K562 (cell line): ENCODE data around the gene NYNRIN. TPM values are rescaled to one million over a fixed set of nuclear protein-coding genes. Genes with fewer than 3 reads are reported as not detected.

Experiments
- ATF1 ChIP-seq, 2 experiments: fragments of 450-650 bp in 1 of 2; IDR thresholded peaks; 2 replicates each; pipeline ENCODE4 v1.6.1; 2016; ENCODE audit warnings: missing compliant biosample characterization in 1 of 2, missing genetic modification characterization in 1 of 2
- CUX1 ChIP-seq: fragments of 200-800 bp; sonication (Bioruptor generic); IDR thresholded peaks from 2 replicates; pipeline ENCODE4 v1.6.1; 2016; ENCODE audit warnings: missing genetic modification characterization, missing compliant biosample characterization
- HNRNPK ChIP-seq: fragments of 200-400 bp; formaldehyde crosslinking; IDR thresholded peaks from one replicate; pipeline ENCODE4 v1.6.1; 2018; ENCODE audit warnings: mild to moderate bottlenecking, low read depth, low read length; ENCODE audit not compliant: poor library complexity, severe bottlenecking
- MAX ChIP-seq: sonication (generic); formaldehyde crosslinking; IDR thresholded peaks from 2 replicates; pipeline ENCODE4 v1.9.0; 2022; ENCODE audit warnings: mild to moderate bottlenecking, missing genetic modification reagents
- NR2C1 ChIP-seq, 2 experiments: fragments of 450-650 bp; IDR thresholded peaks; 2 replicates each; pipeline ENCODE4 v1.6.1; 2017; ENCODE audit warnings: mild to moderate bottlenecking in 2 of 2, antibody characterized with exemption in 1 of 2, inconsistent platforms in 1 of 2, missing compliant biosample characterization in 1 of 2, missing genetic modification characterization in 1 of 2
- TBL1XR1 ChIP-seq, 2 experiments: IDR thresholded peaks; 2 replicates each; pipeline ENCODE4 v1.6.1; 2012; ENCODE audit warnings: improper control_type of control experiment in 2 of 2, low read length in 2 of 2, mild to moderate bottlenecking in 1 of 2
- TCFL5 ChIP-seq: fragments of 250-450 bp; sonication (Bioruptor Pico); conservative IDR thresholded peaks from 2 replicates; pipeline ENCODE4 v1.6.1; 2021; ENCODE audit warnings: mild to moderate bottlenecking, moderate library complexity, matching md5 sums
- THRAP3 ChIP-seq: fragments of 450-650 bp; IDR thresholded peaks from 2 replicates; pipeline ENCODE4 v1.6.1; 2016; ENCODE audit warnings: mild to moderate bottlenecking, inconsistent platforms, borderline replicate concordance
- XRCC4 ChIP-seq: IDR thresholded peaks from one replicate; pipeline ENCODE4 v1.6.1; 2011; ENCODE audit not compliant: insufficient read depth, insufficient read length; ENCODE audit errors: extremely low read depth
- ZNF165 ChIP-seq: fragments of 250-450 bp; sonication (Bioruptor Pico); IDR thresholded peaks from 2 replicates; pipeline ENCODE4 v1.4.0; 2020; ENCODE audit warnings: borderline replicate concordance
- ZNF174 ChIP-seq: fragments of 250-450 bp; sonication (Bioruptor Pico); IDR thresholded peaks from 2 replicates; pipeline ENCODE4 v1.4.0; 2020; ENCODE audit warnings: mild to moderate bottlenecking
- ZNF551 ChIP-seq: fragments of 250-450 bp; sonication (Bioruptor Pico); IDR thresholded peaks from 2 replicates; pipeline ENCODE4 v1.5.0; 2021; ENCODE audit warnings: mild to moderate bottlenecking, moderate library complexity
- ZNF79 ChIP-seq: fragments of 250-450 bp; sonication (Bioruptor Pico); IDR thresholded peaks from 2 replicates; pipeline ENCODE4 v1.4.0; 2020; ENCODE audit warnings: low read depth, mild to moderate bottlenecking, moderate library complexity
- polyA plus RNA-seq, 8 experiments: library from polyadenylated mRNA; depleted of rRNA in 4 of 8; stranded (reverse) in 5 of 8; unstranded in 3 of 8; fragments of >200 nt; fragmentation: Nextera tagmentation in 2 of 8; fragmentation: Illumina TruSeq in 1 of 8; extraction: Ambion mirVana in 2 of 8; extraction: Trizol in 1 of 8; gene quantifications; 2 replicates each; pipeline versions ENCODE4 v1.2.1 to v1.2.3, GENCODE V29; 2011 to 2014; ENCODE audit warnings: inconsistent platforms in 1 of 8, missing spikeins in 1 of 8
- total RNA-seq, 7 experiments: library from RNA; depleted of rRNA in 6 of 7; stranded (reverse); fragments of >200 nt in 6 of 7; fragmentation: Illumina TruSeq in 2 of 7; extraction: Trizol in 2 of 7; gene quantifications; 2 replicates each; pipeline versions ENCODE4 v1.2.1 to v1.2.3, GENCODE V29; 2011 to 2021; ENCODE audit warnings: low replicate concordance in 1 of 7
- TF ChIP-seq, protein P1 (sequence below): fragments of 450-650 bp; formaldehyde crosslinking; IDR thresholded peaks from 2 replicates; pipeline ENCODE4 v1.4.0; 2020; ENCODE audit warnings: mild to moderate bottlenecking, mixed read lengths
- TF ChIP-seq, protein P2 (sequence below): sonication (generic); formaldehyde crosslinking; IDR thresholded peaks from 2 replicates; pipeline ENCODE4 v1.8.0; 2022; ENCODE audit warnings: mild to moderate bottlenecking, missing genetic modification reagents
- TF ChIP-seq, protein P3 (sequence below), 2 experiments: fragments of 450-650 bp in 1 of 2; sonication (generic) in 1 of 2; formaldehyde crosslinking in 1 of 2; IDR thresholded peaks in 1 of 2; conservative IDR thresholded peaks in 1 of 2; 2 replicates each; pipeline versions ENCODE4 v1.6.1 to v1.8.1; 2016 to 2023; ENCODE audit warnings: mild to moderate bottlenecking in 2 of 2, moderate library complexity in 2 of 2, inconsistent platforms in 1 of 2, missing genetic modification reagents in 1 of 2

Gene NYNRIN
- total and polyA plus RNA-seq, 9 of the 15 experiments (the other 6 are each of a cell fraction or from before 2014, with no cell fraction given), result 0.04 to 1.2 (median 0.28) TPM

GRCh38 chr14:24377657-24378056 lies 21.1 kb upstream of the NYNRIN start (continued):
- TF ChIP-seq CUX1 (CRISPR knock-in tag) (no peak), TBL1XR1 (IDR thresholded peaks at IDR 0.05; ENCODE audit: low read length in 2 of 2) (no peak), ZNF551 (CRISPR knock-in tag) (no peak), ZNF174 (CRISPR knock-in tag) (no peak), ATF1 (CRISPR knock-in tag; IDR thresholded peaks at IDR 0.05) (no peak), ATF1 (tag; IDR thresholded peaks at IDR 0.05) (0 out of 2 replicates have a peak, but pooled peaks have one; percentile 17), XRCC4 (no peak), NR2C1 (IDR thresholded peaks at IDR 0.05) (no peak), NR2C1 (tag; IDR thresholded peaks at IDR 0.05) (no peak), HNRNPK (no peak), MAX (0 out of 2 replicates have a peak, but pooled peaks have one; percentile 16), TCFL5 (CRISPR knock-in tag) (no peak), ZNF79 (CRISPR knock-in tag) (no peak), THRAP3 (no peak), ZNF165 (CRISPR knock-in tag) (no peak)
- TF ChIP-seq, protein P1, sequence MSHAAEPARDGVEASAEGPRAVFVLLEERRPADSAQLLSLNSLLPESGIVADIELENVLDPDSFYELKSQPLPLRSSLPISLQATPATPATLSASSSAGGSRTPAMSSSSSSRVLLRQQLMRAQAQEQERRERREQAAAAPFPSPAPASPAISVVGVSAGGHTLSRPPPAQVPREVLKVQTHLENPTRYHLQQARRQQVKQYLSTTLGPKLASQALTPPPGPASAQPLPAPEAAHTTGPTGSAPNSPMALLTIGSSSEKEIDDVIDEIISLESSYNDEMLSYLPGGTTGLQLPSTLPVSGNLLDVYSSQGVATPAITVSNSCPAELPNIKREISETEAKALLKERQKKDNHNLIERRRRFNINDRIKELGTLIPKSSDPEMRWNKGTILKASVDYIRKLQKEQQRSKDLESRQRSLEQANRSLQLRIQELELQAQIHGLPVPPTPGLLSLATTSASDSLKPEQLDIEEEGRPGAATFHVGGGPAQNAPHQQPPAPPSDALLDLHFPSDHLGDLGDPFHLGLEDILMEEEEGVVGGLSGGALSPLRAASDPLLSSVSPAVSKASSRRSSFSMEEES (CRISPR knock-in tag), result no peak
- TF ChIP-seq, protein P2, sequence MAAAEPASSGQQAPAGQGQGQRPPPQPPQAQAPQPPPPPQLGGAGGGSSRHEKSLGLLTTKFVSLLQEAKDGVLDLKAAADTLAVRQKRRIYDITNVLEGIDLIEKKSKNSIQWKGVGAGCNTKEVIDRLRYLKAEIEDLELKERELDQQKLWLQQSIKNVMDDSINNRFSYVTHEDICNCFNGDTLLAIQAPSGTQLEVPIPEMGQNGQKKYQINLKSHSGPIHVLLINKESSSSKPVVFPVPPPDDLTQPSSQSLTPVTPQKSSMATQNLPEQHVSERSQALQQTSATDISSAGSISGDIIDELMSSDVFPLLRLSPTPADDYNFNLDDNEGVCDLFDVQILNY, result no peak
- TF ChIP-seq, protein P3, sequence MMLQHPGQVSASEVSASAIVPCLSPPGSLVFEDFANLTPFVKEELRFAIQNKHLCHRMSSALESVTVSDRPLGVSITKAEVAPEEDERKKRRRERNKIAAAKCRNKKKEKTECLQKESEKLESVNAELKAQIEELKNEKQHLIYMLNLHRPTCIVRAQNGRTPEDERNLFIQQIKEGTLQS (IDR thresholded peaks at IDR 0.05), result no peak
- TF ChIP-seq, protein P3 (CRISPR knock-in tag; conservative IDR thresholded peaks at IDR 0.05), result no peak
